A673 (cell line): Measurements from ENCODE around the gene PADI4.

Experiments
- EZH2 ChIP-seq: fragments of 200-600 bp; sonication (generic); IDR thresholded peaks from 2 replicates; pipeline ENCODE4 v1.6.1; 2017; ENCODE audit warnings: borderline replicate concordance, low read depth, mild to moderate bottlenecking, mixed read lengths, antibody characterized with exemption, low read length; ENCODE audit not compliant: poor library complexity, severe bottlenecking
- TF ChIP-seq, protein P1 (sequence below): fragments of 300-800, 200-600 bp; sonication (generic); conservative IDR thresholded peaks from 2 replicates; pipeline ENCODE4 v1.5.1; 2017; ENCODE audit warnings: low read depth, mild to moderate bottlenecking, antibody characterized with exemption, low read length, moderate library complexity, mixed read lengths

DNA sequence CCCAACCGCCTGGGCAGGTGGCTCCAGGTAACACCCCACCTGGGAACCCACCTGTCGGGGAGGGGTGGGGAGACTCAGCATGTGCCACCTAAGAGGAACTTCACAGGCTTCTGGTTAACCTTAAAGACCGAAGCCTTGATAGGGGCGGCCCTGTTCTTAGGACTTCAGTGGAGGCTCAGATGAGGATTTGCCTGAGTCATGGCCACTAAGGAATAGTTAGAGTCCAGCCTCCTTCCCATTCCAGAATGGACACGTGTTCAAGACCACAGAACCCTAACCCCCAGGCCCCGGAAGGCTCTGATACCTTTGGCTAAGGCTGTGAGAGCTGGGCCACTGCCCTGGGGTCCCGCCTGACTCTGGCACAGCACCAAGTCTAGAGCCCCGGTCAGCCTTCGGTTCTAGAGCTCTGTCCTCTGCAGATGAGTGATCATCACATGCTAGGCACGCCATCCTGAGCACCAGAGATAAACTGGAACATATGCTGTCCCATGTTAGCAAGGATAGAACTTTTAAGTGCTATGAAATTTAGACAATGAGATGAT, 84.3 kb downstream of the PADI4 start:
- TF ChIP-seq, protein P1, sequence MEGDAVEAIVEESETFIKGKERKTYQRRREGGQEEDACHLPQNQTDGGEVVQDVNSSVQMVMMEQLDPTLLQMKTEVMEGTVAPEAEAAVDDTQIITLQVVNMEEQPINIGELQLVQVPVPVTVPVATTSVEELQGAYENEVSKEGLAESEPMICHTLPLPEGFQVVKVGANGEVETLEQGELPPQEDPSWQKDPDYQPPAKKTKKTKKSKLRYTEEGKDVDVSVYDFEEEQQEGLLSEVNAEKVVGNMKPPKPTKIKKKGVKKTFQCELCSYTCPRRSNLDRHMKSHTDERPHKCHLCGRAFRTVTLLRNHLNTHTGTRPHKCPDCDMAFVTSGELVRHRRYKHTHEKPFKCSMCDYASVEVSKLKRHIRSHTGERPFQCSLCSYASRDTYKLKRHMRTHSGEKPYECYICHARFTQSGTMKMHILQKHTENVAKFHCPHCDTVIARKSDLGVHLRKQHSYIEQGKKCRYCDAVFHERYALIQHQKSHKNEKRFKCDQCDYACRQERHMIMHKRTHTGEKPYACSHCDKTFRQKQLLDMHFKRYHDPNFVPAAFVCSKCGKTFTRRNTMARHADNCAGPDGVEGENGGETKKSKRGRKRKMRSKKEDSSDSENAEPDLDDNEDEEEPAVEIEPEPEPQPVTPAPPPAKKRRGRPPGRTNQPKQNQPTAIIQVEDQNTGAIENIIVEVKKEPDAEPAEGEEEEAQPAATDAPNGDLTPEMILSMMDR = no peak
- no peak for TF ChIP-seq EZH2
